GM18909 (cell line): ENCODE results near the gene ABHD15.

Experiments
- ATAC-seq: cut with Tn5 transposase; IDR thresholded peaks from one replicate; pipeline ENCODE4 v1.9.1; 2021; ENCODE audit warnings: mild to moderate bottlenecking; ENCODE audit not compliant: unreplicated experiment, poor library complexity

The ABHD15 gene

GRCh38 chr17:29549177-29549923, 17.5 kb downstream of the ABHD15 start:
- no peak for ATAC-seq

GRCh38 chr17:29546830-29547229, 20.0 kb downstream of the ABHD15 start:
- no peak for ATAC-seq

GRCh38 chr17:29546085-29546484, 20.8 kb downstream of the ABHD15 start:
- no peak for ATAC-seq

- no peak for ATAC-seq
These were observed 22.8 kb downstream of the ABHD15 start for GRCh38 chr17:29544066-29544465.

- ATAC-seq: no peak
These were observed 32.9 kb downstream of the ABHD15 start for GRCh38 chr17:29533976-29534375.

GRCh38 chr17:29526322-29526721, 40.5 kb downstream of the ABHD15 start:
- no peak for ATAC-seq

- ATAC-seq: no peak
These were observed 42.1 kb downstream of the ABHD15 start for GRCh38 chr17:29524692-29525091.

GRCh38 chr17:29518359-29518758, 48.5 kb downstream of the ABHD15 start:
- ATAC-seq: no peak

- no peak for ATAC-seq
These were observed 52.0 kb downstream of the ABHD15 start for GRCh38 chr17:29514792-29515191.

- ATAC-seq: no peak
These were observed 55.9 kb downstream of the ABHD15 start for GRCh38 chr17:29510953-29511352.
